Right lobe of liver (tissue), 4 donors: ENCODE measurements around the gene YPEL3.

Experiments
- POLR2A ChIP-seq: fragments of 450-650 bp; IDR thresholded peaks from one replicate; pipeline ENCODE4 v1.6.1; 2017; ENCODE audit warnings: antibody characterized with exemption, mild to moderate bottlenecking
- TF ChIP-seq, protein P1 (sequence below), 4 donors: fragments of 200-600 bp in 3 of 4; fragments of 450-650 bp in 1 of 4; IDR thresholded peaks; one replicate each; pipeline versions ENCODE4 v1.5.1 to v1.8.0; 2016 to 2022; ENCODE audit warnings: antibody characterized with exemption in 4 of 4, mild to moderate bottlenecking in 2 of 4
- donor health status: DM: no; HTN: no; CAD: no.
- donor health status: DM: no; HTN: no; CAD: no.
- donor health status: DM: no; HTN: yes; CAD: no.

DNA sequence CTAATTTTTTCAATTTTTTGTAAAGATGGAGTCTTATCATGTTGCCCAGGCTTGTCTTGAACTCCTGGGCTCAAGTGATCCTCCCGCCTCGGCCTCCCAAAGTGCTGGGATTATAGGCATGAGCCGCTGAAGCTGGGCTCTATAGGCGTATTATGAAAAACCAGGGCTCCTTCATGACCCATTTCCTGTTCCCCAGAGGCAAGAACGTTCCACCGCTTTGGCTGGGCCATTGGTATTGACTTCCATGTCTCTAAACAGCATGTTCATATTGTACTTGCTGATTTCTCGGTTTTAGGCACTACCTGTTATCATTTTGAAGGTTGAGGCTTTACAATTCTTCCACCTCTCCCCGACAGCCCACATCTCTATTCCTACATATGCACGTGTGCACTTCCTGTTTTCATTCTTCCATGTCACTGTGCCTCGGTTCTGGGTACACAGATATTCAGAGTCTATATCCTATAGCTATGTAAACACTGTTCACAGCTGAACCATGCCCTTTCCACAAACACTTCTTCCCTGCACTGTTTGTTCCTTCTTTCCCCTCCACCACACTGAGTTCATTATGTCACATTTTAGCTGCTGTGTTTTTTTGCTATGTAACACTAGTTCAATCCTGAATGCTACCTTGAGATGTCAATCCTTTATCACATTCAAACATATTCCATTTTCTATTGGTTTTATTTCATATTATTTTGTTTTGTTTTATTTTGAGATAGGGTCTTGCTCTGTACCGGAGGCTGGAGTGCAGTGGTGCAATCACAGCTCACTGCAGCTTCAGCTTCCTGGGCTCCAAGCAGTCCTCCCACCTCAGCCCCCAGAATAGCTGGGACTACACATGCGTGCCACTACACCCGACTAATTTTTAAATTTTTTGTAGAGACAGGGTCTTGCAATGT, 43.8 kb upstream of the YPEL3 start:
- TF ChIP-seq, protein P1, sequence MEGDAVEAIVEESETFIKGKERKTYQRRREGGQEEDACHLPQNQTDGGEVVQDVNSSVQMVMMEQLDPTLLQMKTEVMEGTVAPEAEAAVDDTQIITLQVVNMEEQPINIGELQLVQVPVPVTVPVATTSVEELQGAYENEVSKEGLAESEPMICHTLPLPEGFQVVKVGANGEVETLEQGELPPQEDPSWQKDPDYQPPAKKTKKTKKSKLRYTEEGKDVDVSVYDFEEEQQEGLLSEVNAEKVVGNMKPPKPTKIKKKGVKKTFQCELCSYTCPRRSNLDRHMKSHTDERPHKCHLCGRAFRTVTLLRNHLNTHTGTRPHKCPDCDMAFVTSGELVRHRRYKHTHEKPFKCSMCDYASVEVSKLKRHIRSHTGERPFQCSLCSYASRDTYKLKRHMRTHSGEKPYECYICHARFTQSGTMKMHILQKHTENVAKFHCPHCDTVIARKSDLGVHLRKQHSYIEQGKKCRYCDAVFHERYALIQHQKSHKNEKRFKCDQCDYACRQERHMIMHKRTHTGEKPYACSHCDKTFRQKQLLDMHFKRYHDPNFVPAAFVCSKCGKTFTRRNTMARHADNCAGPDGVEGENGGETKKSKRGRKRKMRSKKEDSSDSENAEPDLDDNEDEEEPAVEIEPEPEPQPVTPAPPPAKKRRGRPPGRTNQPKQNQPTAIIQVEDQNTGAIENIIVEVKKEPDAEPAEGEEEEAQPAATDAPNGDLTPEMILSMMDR (IDR thresholded peaks at IDR 0.05), result no peak
- no peak for TF ChIP-seq POLR2A
